CD8-positive, alpha-beta memory T cell (primary cell): ENCODE results near the gene TNNT3. TPM values are rescaled to one million over a fixed set of nuclear protein-coding genes. Genes with fewer than 3 reads are reported as not detected.
A peak's percentile ranks its signal among the peaks of the same experiment; 100 is the strongest.

ENCODE experiments used
- CTCF ChIA-PET: fragments of 350-600 bp; sonication (Branson Sonifier 250); formaldehyde crosslinking; loops from one replicate; lab custom pipeline; 2021; ENCODE audit warnings: antibody characterized with exemption; lab: Charles Lee
- POLR2A ChIA-PET: fragments of 350-600 bp; sonication (Branson Sonifier 250); formaldehyde crosslinking; loops from one replicate; lab custom pipeline; 2021; ENCODE audit warnings: antibody characterized with exemption; lab: Charles Lee
- DNase-seq, 5 donors: peaks; one replicate each; pipeline versions ENCODE4 v3.0.0 to v3.0.0-alpha.2; 2020 to 2022; ENCODE audit warnings: mixed read lengths in 1 of 5
- H3K27ac ChIP-seq: one replicate; pipeline ENCODE4 v1.7.0; 2013; ENCODE audit warnings: low read depth, mild to moderate bottlenecking, low read length, moderate library complexity
- H3K27me3 ChIP-seq: 2 replicates; pipeline ENCODE4 v1.7.0; 2013; ENCODE audit warnings: low read length, mild to moderate bottlenecking; ENCODE audit not compliant: insufficient read depth, poor library complexity, severe bottlenecking
- H3K36me3 ChIP-seq: 2 replicates; pipeline ENCODE4 v1.7.0; 2013; ENCODE audit warnings: mild to moderate bottlenecking, low read length, moderate library complexity; ENCODE audit not compliant: insufficient read depth
- H3K4me1 ChIP-seq: 2 replicates; pipeline ENCODE4 v1.7.0; 2013; ENCODE audit warnings: mild to moderate bottlenecking, low read length, moderate library complexity; ENCODE audit not compliant: insufficient read depth
- H3K4me3 ChIP-seq: 2 replicates; pipeline ENCODE4 v1.7.0; 2013; ENCODE audit warnings: mild to moderate bottlenecking, low read length
- H3K9me3 ChIP-seq: 2 replicates; pipeline ENCODE4 v1.7.0; 2013; ENCODE audit warnings: mild to moderate bottlenecking, low read length
- H3K27ac Mint-ChIP-seq, 8 donors: one replicate each; pipeline ENCODE4 v1.8.0; 2020 to 2021; ENCODE audit warnings: mixed read lengths in 8 of 8, mild to moderate bottlenecking in 6 of 8, inconsistent platforms in 3 of 8, moderate library complexity in 3 of 8
- H3K27me3 Mint-ChIP-seq, 2 donors: one replicate each; pipeline ENCODE4 v1.8.0; 2020 to 2021; ENCODE audit warnings: mixed read lengths in 2 of 2, mild to moderate bottlenecking in 1 of 2, moderate library complexity in 1 of 2
- H3K36me3 Mint-ChIP-seq, 3 donors: one replicate each; pipeline ENCODE4 v1.8.0; 2020 to 2021; ENCODE audit warnings: mixed read lengths in 3 of 3, inconsistent platforms in 1 of 3, mild to moderate bottlenecking in 1 of 3
- H3K4me1 Mint-ChIP-seq, 3 donors: one replicate each; pipeline ENCODE4 v1.8.0; 2020 to 2021; ENCODE audit warnings: mixed read lengths in 3 of 3, inconsistent platforms in 1 of 3, mild to moderate bottlenecking in 1 of 3
- H3K4me3 Mint-ChIP-seq, 7 donors: one replicate each; pipeline ENCODE4 v1.8.0; 2020 to 2021; ENCODE audit warnings: mixed read lengths in 7 of 7, mild to moderate bottlenecking in 6 of 7, moderate library complexity in 4 of 7, inconsistent platforms in 2 of 7
- H3K9me3 Mint-ChIP-seq, 5 donors: one replicate each; pipeline ENCODE4 v1.8.0; 2020 to 2022; ENCODE audit warnings: mixed read lengths in 5 of 5, mild to moderate bottlenecking in 3 of 5, moderate library complexity in 2 of 5, inconsistent platforms in 1 of 5
- polyA plus RNA-seq: library from polyadenylated mRNA; unstranded; fragments of 300-500 nt; fragmentation: Illumina TruSeq; gene quantifications from one replicate; pipeline ENCODE4 v1.2.3, GENCODE V29; 2021
- total RNA-seq, 2 experiments: library from RNA; stranded (reverse); gene quantifications; one replicate each; pipeline ENCODE4 v1.2.3, GENCODE V29; 2021

The TNNT3 gene
- total and polyA plus RNA-seq, 3 experiments from 2014 or later = 1.4 to 1.6 TPM; not detected in 1

DNA sequence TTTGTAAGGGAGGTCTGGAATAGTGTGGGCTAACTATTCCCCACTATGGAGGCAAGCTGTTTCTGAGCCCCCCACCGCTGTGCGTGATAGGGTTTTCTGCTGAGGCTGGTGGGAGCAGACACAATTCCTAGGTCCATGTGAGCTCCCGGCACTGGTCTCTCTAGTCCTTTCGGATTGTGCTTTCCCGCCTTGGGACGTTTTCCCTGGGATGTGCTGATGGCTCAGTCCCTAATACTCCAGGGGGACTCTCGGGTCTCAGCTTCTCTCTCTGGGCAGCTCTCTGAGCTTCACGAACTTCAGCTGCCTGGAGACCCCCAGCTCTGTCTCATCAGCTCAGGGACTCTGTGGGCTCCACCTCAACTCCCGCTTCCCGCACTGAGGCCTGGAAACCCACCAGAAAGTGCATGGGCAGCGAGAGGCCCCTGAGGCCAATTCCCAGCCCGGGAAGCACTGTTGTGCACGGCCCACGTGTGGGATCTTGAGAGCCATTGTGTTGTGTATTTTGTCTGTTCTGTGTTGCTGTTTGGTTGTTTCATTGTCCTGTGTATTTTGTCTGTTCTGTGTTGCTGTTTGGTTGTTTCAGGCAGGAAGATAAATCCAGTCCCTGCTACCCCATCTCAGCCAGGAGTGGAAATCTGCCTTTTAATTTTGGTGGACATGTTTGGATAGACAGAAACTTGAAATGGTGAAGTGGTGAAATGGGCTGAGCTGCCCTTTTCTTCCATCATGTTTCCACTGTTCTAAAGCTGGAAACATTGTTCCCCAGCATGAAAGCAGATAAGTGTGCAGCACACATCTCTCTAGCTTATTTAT, 12.7 kb upstream of the TNNT3 start:
- peaks cover 4% of the 10 kb centered on the region for H3K27me3 ChIP-seq
- Mint-ChIP-seq H3K27me3 (peaks cover 8 to 14% of the 10 kb centered on the region in 2 donors), H3K4me3 (no peak overlapping the region), H3K36me3 (no peaks in the 10 kb centered on the region), H3K4me1 (no peaks in the 10 kb centered on the region), H3K27ac (peak overlapping the region in 1 of 8 donors; percentile 21), H3K9me3 (no peaks in the 10 kb centered on the region)
- no peak for DNase-seq
- CTCF ChIA-PET = interaction anchor here (1.3 to 1.6 kb wide), 2 partner anchors 25 to 59 kb away, joined by 3 read pairs; no protein-coding TSS in a partner anchor
- H3K36me3 ChIP-seq = no peaks in the 10 kb centered on the region
- no peaks in the 10 kb centered on the region for H3K9me3 ChIP-seq
- POLR2A ChIA-PET = interaction anchor here (0.5 kb wide), 1 partner anchor 16 kb away, joined by 3 read pairs; no protein-coding TSS in a partner anchor
- H3K4me1 ChIP-seq = no peaks in the 10 kb centered on the region
- H3K27ac ChIP-seq = no peak overlapping the region
- no peak overlapping the region for H3K4me3 ChIP-seq

DNA sequence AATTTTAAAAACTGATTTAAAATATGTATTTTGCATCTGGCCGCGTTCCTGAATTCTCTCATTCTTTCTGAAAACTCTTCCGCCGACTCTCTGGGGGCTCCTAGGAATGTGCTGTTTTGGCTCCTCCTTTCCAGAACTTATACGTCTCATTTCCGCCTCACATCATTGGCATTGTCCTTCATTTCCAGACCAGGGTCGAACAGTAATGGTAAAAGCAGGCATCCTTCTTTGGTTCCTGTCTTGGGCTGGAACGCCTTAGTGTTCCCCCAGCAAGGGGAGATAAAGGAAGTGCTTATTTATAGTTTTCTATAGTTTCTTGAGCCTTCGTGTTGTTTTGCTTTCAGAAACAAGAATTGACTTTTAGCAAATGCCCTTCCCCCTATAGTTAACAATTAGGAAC, 10.9 kb upstream of the TNNT3 start:
- no peaks in the 10 kb centered on the region for H3K9me3 ChIP-seq

DNA sequence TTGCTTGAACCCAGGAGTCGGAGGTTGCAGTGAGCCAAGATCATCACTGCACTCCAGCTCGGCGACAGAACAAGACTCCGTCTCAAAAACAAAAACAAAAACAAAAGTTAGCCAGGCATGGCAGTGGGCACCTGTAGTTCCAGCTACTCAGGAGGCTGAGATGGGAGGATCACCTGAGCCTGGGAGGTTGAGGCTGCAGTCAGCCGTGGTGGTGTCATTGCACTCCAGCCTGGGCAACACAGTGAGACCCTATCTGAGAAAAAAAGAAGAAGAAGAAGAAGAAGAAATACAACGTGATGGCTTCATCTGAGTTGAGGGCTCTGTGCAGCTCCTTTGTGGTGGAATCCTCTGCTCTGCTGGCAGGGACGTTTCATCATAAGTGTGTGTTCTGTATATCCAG, 10.0 kb upstream of the TNNT3 start:
- H3K4me1 ChIP-seq = no peaks in the 10 kb centered on the region
- peaks cover 0 to 4% (median 2%) of the 10 kb centered on the region in 3 donors for H3K4me1 Mint-ChIP-seq
- H3K4me3 ChIP-seq = no peak overlapping the region
- peaks cover 11 to 19% of the 10 kb centered on the region in 2 donors for H3K27me3 Mint-ChIP-seq
- no peaks in the 10 kb centered on the region for H3K36me3 Mint-ChIP-seq
- CTCF ChIA-PET = interaction anchor here (0.9 kb wide), 1 partner anchor 13 kb away, joined by 3 read pairs; no protein-coding TSS in a partner anchor
- peaks cover 4% of the 10 kb centered on the region for H3K27me3 ChIP-seq
- no peaks in the 10 kb centered on the region for H3K9me3 ChIP-seq
- H3K4me3 Mint-ChIP-seq = no peak overlapping the region
- H3K9me3 Mint-ChIP-seq = no peaks in the 10 kb centered on the region
- no peaks in the 10 kb centered on the region for H3K36me3 ChIP-seq
- peak overlapping the region in 1 of 8 donors; percentile 32 for H3K27ac Mint-ChIP-seq
- H3K27ac ChIP-seq = no peak overlapping the region
- POLR2A ChIA-PET = no interaction called here
- no peak for DNase-seq

More for the DNA sequence above, 10.9 kb upstream of the TNNT3 start:
- POLR2A ChIA-PET = no interaction called here
- H3K4me3 ChIP-seq = no peak overlapping the region
- H3K4me1 ChIP-seq = no peaks in the 10 kb centered on the region
- no peaks in the 10 kb centered on the region for H3K9me3 Mint-ChIP-seq
- no peaks in the 10 kb centered on the region for H3K36me3 Mint-ChIP-seq
- CTCF ChIA-PET = interaction anchor here (0.9 to 1.7 kb wide), 3 partner anchors 14 to 215 kb away, joined by 3 to 6 read pairs (median 3); no protein-coding TSS in a partner anchor
- H3K27me3 ChIP-seq = peaks cover 4% of the 10 kb centered on the region
- H3K36me3 ChIP-seq = no peaks in the 10 kb centered on the region
- H3K27ac ChIP-seq = no peak overlapping the region
- peak overlapping the region in 1 of 8 donors; percentile 8 for H3K27ac Mint-ChIP-seq
- no peaks in the 10 kb centered on the region for H3K4me1 Mint-ChIP-seq
- H3K4me3 Mint-ChIP-seq = no peak overlapping the region
- peaks cover 8 to 14% of the 10 kb centered on the region in 2 donors for H3K27me3 Mint-ChIP-seq
- DNase-seq = no peak

DNA sequence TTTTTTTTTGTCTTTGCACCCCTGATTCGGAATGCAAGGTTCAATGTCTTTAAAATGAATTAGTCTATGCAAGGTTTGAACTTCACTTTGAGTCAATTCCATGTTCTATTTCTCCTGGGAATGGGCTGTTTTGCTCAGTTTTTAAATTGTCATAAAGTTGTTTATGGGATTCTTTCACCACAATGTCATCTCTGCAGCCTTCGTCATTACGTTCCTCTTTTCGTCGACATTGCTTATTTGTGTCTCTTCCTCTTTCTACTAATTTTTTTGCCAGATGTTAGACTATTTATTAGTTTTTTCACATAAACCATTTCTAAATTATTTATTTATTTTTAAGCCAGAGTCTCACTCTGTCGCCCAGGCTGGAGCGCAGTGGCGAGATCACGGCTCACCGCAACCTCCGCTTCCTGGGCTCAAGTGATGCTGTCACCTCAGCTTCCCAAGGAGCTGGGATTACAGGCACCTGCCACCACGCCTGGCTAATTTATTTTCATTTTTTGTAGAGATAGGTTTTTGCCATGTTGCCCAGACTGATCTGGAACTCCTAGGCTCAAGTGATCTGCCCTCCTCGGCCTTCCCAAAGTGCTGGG, 7.1 kb upstream of the TNNT3 start:
- no peak overlapping the region for H3K4me3 ChIP-seq
- no peak for DNase-seq
- no peak overlapping the region for H3K4me3 Mint-ChIP-seq
- no peak overlapping the region for H3K27ac ChIP-seq
- no peak overlapping the region for H3K27ac Mint-ChIP-seq
- no peaks in the 10 kb centered on the region for H3K9me3 ChIP-seq
- H3K36me3 ChIP-seq = no peaks in the 10 kb centered on the region
- H3K9me3 Mint-ChIP-seq = no peaks in the 10 kb centered on the region
- peaks cover 6 to 27% (median 11%) of the 10 kb centered on the region in 3 donors for H3K4me1 Mint-ChIP-seq
- peaks cover 4% of the 10 kb centered on the region for H3K27me3 ChIP-seq
- CTCF ChIA-PET = interaction anchor here (1.3 to 1.4 kb wide), 2 partner anchors 24 to 30 kb away, joined by 3 to 4 read pairs; no protein-coding TSS in a partner anchor
- H3K36me3 Mint-ChIP-seq = no peaks in the 10 kb centered on the region
- peaks cover 4% of the 10 kb centered on the region for H3K4me1 ChIP-seq
- H3K27me3 Mint-ChIP-seq = peaks cover 7 to 23% of the 10 kb centered on the region in 2 donors
- POLR2A ChIA-PET = no interaction called here

DNA sequence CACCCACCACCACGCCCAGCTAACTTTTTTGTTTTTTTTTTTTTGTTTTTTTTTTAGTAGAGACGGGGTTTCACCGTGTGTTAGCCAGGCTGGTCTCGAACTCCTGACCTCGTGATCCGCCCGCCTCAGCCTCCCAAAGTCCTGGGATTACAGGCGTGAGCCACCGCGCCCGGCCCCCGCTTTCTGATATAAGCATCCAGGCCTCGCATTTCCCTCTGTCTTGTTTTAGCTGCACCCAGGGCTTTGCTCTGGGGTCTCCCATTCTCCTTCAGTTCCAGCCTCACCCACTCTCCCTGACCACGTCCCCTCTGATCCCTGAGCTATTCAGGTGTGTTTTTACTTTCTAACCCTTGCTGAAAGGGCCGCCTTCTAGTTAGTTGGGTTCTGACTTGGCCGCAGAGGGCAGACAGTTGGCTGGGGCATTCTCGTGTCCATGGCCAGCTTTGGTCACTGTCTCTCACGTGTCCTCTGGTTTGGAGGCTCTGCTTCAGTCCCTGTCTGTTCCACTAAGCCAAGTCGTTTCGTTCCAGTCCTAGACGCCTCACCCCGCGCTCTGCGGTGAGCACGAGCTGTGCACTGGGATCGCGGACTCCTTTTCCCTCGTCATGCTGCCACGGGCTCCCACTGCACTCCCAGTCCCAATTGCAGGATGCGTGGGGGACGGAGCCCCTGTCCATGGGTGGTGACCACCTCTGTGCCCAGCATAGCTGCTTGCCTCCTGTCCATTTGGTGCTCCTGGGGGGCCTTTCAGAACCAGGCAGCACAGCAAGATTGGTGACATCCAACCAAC, 6.0 kb upstream of the TNNT3 start:
- H3K27me3 ChIP-seq = peaks cover 3% of the 10 kb centered on the region
- no peaks in the 10 kb centered on the region for H3K36me3 Mint-ChIP-seq
- POLR2A ChIA-PET = no interaction called here
- H3K4me3 Mint-ChIP-seq = no peak overlapping the region
- no peak for DNase-seq
- H3K9me3 Mint-ChIP-seq = no peaks in the 10 kb centered on the region
- H3K4me3 ChIP-seq = no peak overlapping the region
- CTCF ChIA-PET = interaction anchor here (0.8 to 1.4 kb wide), 2 partner anchors 23 to 89 kb away, joined by 3 read pairs; no protein-coding TSS in a partner anchor
- H3K4me1 Mint-ChIP-seq = peaks cover 6 to 31% (median 12%) of the 10 kb centered on the region in 3 donors
- no peak overlapping the region for H3K27ac ChIP-seq
- H3K27ac Mint-ChIP-seq = no peak overlapping the region
- no peaks in the 10 kb centered on the region for H3K9me3 ChIP-seq
- no peaks in the 10 kb centered on the region for H3K36me3 ChIP-seq
- peaks cover 4% of the 10 kb centered on the region for H3K4me1 ChIP-seq
- H3K27me3 Mint-ChIP-seq = peaks cover 7 to 22% of the 10 kb centered on the region in 2 donors

DNA sequence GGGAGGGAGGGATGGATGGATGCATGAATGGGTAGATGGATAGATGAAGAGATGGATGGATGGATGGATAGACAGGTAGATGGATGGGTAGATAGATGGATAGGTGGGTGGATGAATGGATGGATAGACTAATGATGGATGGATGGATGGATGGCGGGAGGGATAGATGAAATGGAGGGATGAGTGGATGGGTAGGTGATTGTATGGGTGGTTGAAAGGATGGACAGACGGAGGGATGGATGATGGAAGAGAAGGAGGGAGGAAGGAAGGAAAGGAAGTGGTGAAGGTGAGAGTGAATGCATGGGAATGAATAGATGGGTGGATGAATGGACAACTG, 3.7 kb upstream of the TNNT3 start:
- CTCF ChIA-PET = no interaction called here
- peak overlapping the region in 4 of 8 donors; percentile 2 to 48 (median 24) for H3K27ac Mint-ChIP-seq

DNA sequence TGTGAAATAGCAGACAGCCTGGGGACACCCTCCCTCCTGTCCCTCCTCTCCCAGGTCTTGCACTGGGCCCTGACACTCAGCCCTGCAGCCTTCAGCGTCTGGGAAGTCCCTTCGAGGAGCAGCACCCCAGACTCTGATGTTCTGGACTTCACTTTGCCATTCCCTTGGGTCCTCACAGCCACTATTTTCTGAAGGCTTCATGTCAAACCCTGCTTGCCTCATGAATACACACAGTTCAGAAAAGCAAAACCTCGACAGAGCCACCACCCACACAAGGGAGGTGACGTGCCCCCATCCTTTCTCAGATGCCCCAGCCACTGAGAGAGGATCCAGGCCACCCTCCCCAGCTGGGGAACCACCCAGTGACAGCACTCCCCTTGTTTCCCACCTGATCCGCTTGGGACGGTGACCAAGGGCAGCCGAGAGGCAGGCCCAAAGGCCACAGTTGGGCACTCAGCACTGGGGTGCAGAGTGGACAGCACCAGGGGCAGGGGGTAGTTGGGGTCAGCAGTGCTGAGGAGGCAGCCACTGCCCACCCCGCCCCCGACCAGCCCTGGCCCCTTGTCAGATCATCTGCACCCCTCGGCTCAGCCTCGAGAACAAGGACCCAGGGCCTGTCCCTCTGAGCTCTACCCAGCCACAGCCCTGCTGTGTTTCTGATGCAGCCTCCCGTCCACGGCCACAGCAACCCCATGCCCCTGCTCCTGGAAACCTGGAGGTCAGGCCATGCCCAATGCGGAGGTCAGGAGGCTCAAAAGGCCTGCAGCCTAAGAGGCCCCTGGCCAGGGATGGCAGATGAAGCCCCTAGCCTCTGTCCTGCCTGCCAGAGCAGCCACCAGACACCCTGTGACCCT, 3.1 kb upstream of the TNNT3 start:
- H3K9me3 ChIP-seq = no peaks in the 10 kb centered on the region
- CTCF ChIA-PET = interaction anchor here (1.7 to 2.3 kb wide), 2 partner anchors 34 to 83 kb away, joined by 4 to 9 read pairs; no protein-coding TSS in a partner anchor

More for the DNA sequence above, 3.7 kb upstream of the TNNT3 start:
- Mint-ChIP-seq H3K9me3 (no peaks in the 10 kb centered on the region), H3K4me3 (no peak overlapping the region), H3K4me1 (peaks cover 6 to 36% (median 15%) of the 10 kb centered on the region in 3 donors), H3K36me3 (no peaks in the 10 kb centered on the region), H3K27me3 (peaks cover 4 to 15% of the 10 kb centered on the region in 2 donors)
- H3K36me3 ChIP-seq = no peaks in the 10 kb centered on the region
- H3K9me3 ChIP-seq = no peaks in the 10 kb centered on the region
- peaks cover 4% of the 10 kb centered on the region for H3K4me1 ChIP-seq
- H3K4me3 ChIP-seq = no peak overlapping the region
- H3K27me3 ChIP-seq = no peaks in the 10 kb centered on the region
- no peak overlapping the region for H3K27ac ChIP-seq
- POLR2A ChIA-PET = interaction anchor here (1.6 kb wide), 1 partner anchor 24 kb away, joined by 10 read pairs; the partner anchor contains the start of gene PRR33
- DNase-seq = no peak

More for the DNA sequence above, 3.1 kb upstream of the TNNT3 start:
- Histone ChIP-seq H3K36me3 (no peaks in the 10 kb centered on the region), H3K27ac (no peak overlapping the region), H3K4me1 (peaks cover 4% of the 10 kb centered on the region), H3K4me3 (no peak overlapping the region), H3K27me3 (no peaks in the 10 kb centered on the region)
- DNase-seq = no peak
- peaks cover 6 to 39% (median 15%) of the 10 kb centered on the region in 3 donors for H3K4me1 Mint-ChIP-seq
- peaks cover 4 to 14% of the 10 kb centered on the region in 2 donors for H3K27me3 Mint-ChIP-seq
- POLR2A ChIA-PET = interaction anchor here (1.4 to 1.8 kb wide), 5 partner anchors 13 to 66 kb away, joined by 3 to 10 read pairs (median 7); partner anchors contain the start of genes LSP1 and PRR33
- no peaks in the 10 kb centered on the region for H3K9me3 Mint-ChIP-seq
- no peaks in the 10 kb centered on the region for H3K36me3 Mint-ChIP-seq
- H3K4me3 Mint-ChIP-seq = no peak overlapping the region
- H3K27ac Mint-ChIP-seq = peak overlapping the region in 3 of 8 donors; percentile 29 to 83 (median 53)
